Omental fat pad (tissue), 4 donors: ENCODE results near the gene DACT2. TPM values are rescaled to one million over a fixed set of nuclear protein-coding genes. Genes with fewer than 3 reads are reported as not detected.

Source experiments
- ATAC-seq: fragments of 150-250 bp; one replicate; pipeline ENCODE4 v1.9.1; 2016; ENCODE audit warnings: mild to moderate bottlenecking, moderate library complexity; ENCODE audit not compliant: low FRiP score
- DNase-seq: peaks from one replicate; pipeline ENCODE4 v3.0.0-alpha.2; 2019; ENCODE audit warnings: low spot score
- CTCF ChIP-seq, 3 donors: fragments of 450-650 bp; IDR thresholded peaks; one replicate each; pipeline ENCODE4 v1.5.1; 2016 to 2017; ENCODE audit warnings: antibody characterized with exemption in 3 of 3, mild to moderate bottlenecking in 3 of 3, moderate library complexity in 2 of 3
- total RNA-seq, 4 donors: library from RNA; depleted of rRNA; stranded (reverse); fragments of >200 nt; gene quantifications; one replicate each; pipeline ENCODE4 v1.1.0, GENCODE V29; 2016

DACT2 gene
- total RNA-seq, 4 donors from 2014 or later: 0.63 to 3.9 (median 2.3) TPM

GRCh38 chr6:168326294-168327261 is 7.0 kb upstream of the DACT2 start:
- TF ChIP-seq CTCF (IDR thresholded peaks at IDR 0.05): no peak
- no peak for DNase-seq
- peak; percentile 79 for ATAC-seq

GRCh38 chr6:168322966-168323365 is 3.4 kb upstream of the DACT2 start:
- no peak for ATAC-seq
- no peak for TF ChIP-seq CTCF (IDR thresholded peaks at IDR 0.05)
- no peak for DNase-seq

GRCh38 chr6:168320634-168321033 is 1.1 kb upstream of the DACT2 start:
- ATAC-seq (no peak), DNase-seq (no peak)
- no peak for TF ChIP-seq CTCF (IDR thresholded peaks at IDR 0.05)

- ATAC-seq: no peak
- DNase-seq: no peak
- no peak for TF ChIP-seq CTCF (IDR thresholded peaks at IDR 0.05)
These were observed 848 bp downstream of the DACT2 start for GRCh38 chr6:168318579-168319278.

- ATAC-seq (no peak), DNase-seq (no peak)
- TF ChIP-seq CTCF (IDR thresholded peaks at IDR 0.05): no peak
These were observed 1.5 kb downstream of the DACT2 start for GRCh38 chr6:168318090-168318489.

GRCh38 chr6:168315596-168315995 is 4.0 kb downstream of the DACT2 start:
- DNase-seq (no peak), ATAC-seq (no peak)
- no peak for TF ChIP-seq CTCF (IDR thresholded peaks at IDR 0.05)
